WTC11 (cell line): ENCODE results near the gene GLT1D1.

Experiments used
- ATF2 ChIP-seq: sonication (generic); formaldehyde crosslinking; IDR thresholded peaks from 2 replicates; pipeline ENCODE4 v1.8.1; 2022; ENCODE audit warnings: low read depth, missing genetic modification reagents, borderline replicate concordance
- CTCF ChIP-seq: fragments of 200-600 bp; IDR thresholded peaks from 2 replicates; pipeline ENCODE4 v1.8.0; 2022; ENCODE audit warnings: antibody characterized with exemption
- FOXJ3 ChIP-seq: sonication (generic); formaldehyde crosslinking; IDR thresholded peaks from 2 replicates; pipeline ENCODE4 v1.9.0; 2021; ENCODE audit warnings: missing genetic modification reagents, mild to moderate bottlenecking, borderline replicate concordance
- MAX ChIP-seq: sonication (generic); formaldehyde crosslinking; IDR thresholded peaks from 2 replicates; pipeline ENCODE4 v1.8.0; 2022; ENCODE audit warnings: mild to moderate bottlenecking, missing genetic modification reagents
- MLX ChIP-seq: sonication (generic); formaldehyde crosslinking; IDR thresholded peaks from 2 replicates; pipeline ENCODE4 v1.8.1; 2023; ENCODE audit warnings: mild to moderate bottlenecking, missing genetic modification reagents, moderate library complexity
- NFE2L1 ChIP-seq: sonication (generic); formaldehyde crosslinking; IDR thresholded peaks from 2 replicates; pipeline ENCODE4 v1.8.1; 2023; ENCODE audit warnings: missing genetic modification reagents
- SP1 ChIP-seq: sonication (generic); formaldehyde crosslinking; conservative IDR thresholded peaks from 2 replicates; pipeline ENCODE4 v1.8.1; 2022; ENCODE audit warnings: missing genetic modification reagents

GRCh38 chr12:128938886-128939285, 85.6 kb downstream of the GLT1D1 start:
- TF ChIP-seq CTCF (no peak), MAX (CRISPR knock-in tag) (no peak), SP1 (CRISPR knock-in tag) (no peak), FOXJ3 (CRISPR knock-in tag) (no peak), MLX (CRISPR knock-in tag) (no peak), ATF2 (no peak), NFE2L1 (no peak)
